ENCODE measurements around the gene GPR148.

The GPR148 gene

GRCh38 chr2:130762031-130762909, 33.4 kb downstream of the GPR148 start:
- TF ChIP-seq CTCF (conservative IDR thresholded peaks at IDR 0.05; ENCODE audit: low read length) (no peak), EZH2phosphoT487 (IDR thresholded peaks at IDR 0.05; ENCODE audit: borderline replicate concordance) (no peak)
- no peaks in the 10 kb centered on the region; the same call in 1 of the 2 replicates for H3K9me3 ChIP-seq (ENCODE audit: insufficient read depth, low read depth, low read length)
- no peak overlapping the region for H3K4me2 ChIP-seq (ENCODE audit: low read depth, low read length, poor library complexity, severe bottlenecking)
- H4K20me1 ChIP-seq (ENCODE audit: insufficient read depth, low read length, poor library complexity, severe bottlenecking), result no peaks in the 10 kb centered on the region
- no peaks in the 10 kb centered on the region for H3K79me2 ChIP-seq (ENCODE audit: insufficient read depth, low read length)
- no peaks in the 10 kb centered on the region for H3K4me1 ChIP-seq (ENCODE audit: insufficient read depth, low read length, poor library complexity, severe bottlenecking)
- H3K9me2 ChIP-seq (replicated peaks; ENCODE audit: low read depth, low read length), result no peaks in the 10 kb centered on the region
- no peak overlapping the region for H2AFZ ChIP-seq (ENCODE audit: low read length)
- no peak overlapping the region for H3K9ac ChIP-seq (ENCODE audit: low read depth, low read length, poor library complexity, severe bottlenecking)
- H3K27me3 ChIP-seq (ENCODE audit: insufficient read depth, low read length, poor library complexity, severe bottlenecking), result no peaks in the 10 kb centered on the region
- H3K4me3 ChIP-seq (ENCODE audit: low read length, poor library complexity, severe bottlenecking), result no peak overlapping the region
- no peaks in the 10 kb centered on the region for H3K36me3 ChIP-seq (ENCODE audit: insufficient read depth, low read length)
- H3F3A ChIP-seq (ENCODE audit: low read depth), result no peaks in the 10 kb centered on the region

- H3K36me3 ChIP-seq (ENCODE audit: insufficient read depth, low read length), result no peaks in the 10 kb centered on the region
- H3K4me2 ChIP-seq (ENCODE audit: low read depth, low read length, poor library complexity, severe bottlenecking), result no peak overlapping the region
- no peak for TF ChIP-seq EZH2phosphoT487 (IDR thresholded peaks at IDR 0.05; ENCODE audit: borderline replicate concordance)
- no peaks in the 10 kb centered on the region for H4K20me1 ChIP-seq (ENCODE audit: insufficient read depth, low read length, poor library complexity, severe bottlenecking)
- H3K79me2 ChIP-seq (ENCODE audit: insufficient read depth, low read length), result no peaks in the 10 kb centered on the region
- no peak overlapping the region for H2AFZ ChIP-seq (ENCODE audit: low read length)
- no peak overlapping the region for H3K9ac ChIP-seq (ENCODE audit: low read depth, low read length, poor library complexity, severe bottlenecking)
- H3K9me3 ChIP-seq (ENCODE audit: insufficient read depth, low read depth, low read length), result no peaks in the 10 kb centered on the region; the same call in 1 of the 2 replicates
- H3F3A ChIP-seq (ENCODE audit: low read depth), result no peaks in the 10 kb centered on the region
- H3K9me2 ChIP-seq (replicated peaks; ENCODE audit: low read depth, low read length), result no peaks in the 10 kb centered on the region
- no peaks in the 10 kb centered on the region for H3K4me1 ChIP-seq (ENCODE audit: insufficient read depth, low read length, poor library complexity, severe bottlenecking)
- no peak overlapping the region for H3K4me3 ChIP-seq (ENCODE audit: low read length, poor library complexity, severe bottlenecking)
- H3K27me3 ChIP-seq (ENCODE audit: insufficient read depth, low read length, poor library complexity, severe bottlenecking), result no peaks in the 10 kb centered on the region
Observed at GRCh38 chr2:130762910-130763385, 34.1 kb downstream of the GPR148 start.

- Histone ChIP-seq H3K36me3 (ENCODE audit: insufficient read depth, low read length) (no peaks in the 10 kb centered on the region), H3K4me1 (ENCODE audit: insufficient read depth, low read length, poor library complexity, severe bottlenecking) (no peaks in the 10 kb centered on the region), H3K9ac (ENCODE audit: low read depth, low read length, poor library complexity, severe bottlenecking) (no peak overlapping the region), H3K9me3 (ENCODE audit: insufficient read depth, low read depth, low read length) (no peaks in the 10 kb centered on the region; the same call in 1 of the 2 replicates), H2AFZ (ENCODE audit: low read length) (no peak overlapping the region), H3F3A (ENCODE audit: low read depth) (no peaks in the 10 kb centered on the region), H3K27me3 (ENCODE audit: insufficient read depth, low read length, poor library complexity, severe bottlenecking) (no peaks in the 10 kb centered on the region), H3K4me2 (ENCODE audit: low read depth, low read length, poor library complexity, severe bottlenecking) (no peak overlapping the region), H3K79me2 (ENCODE audit: insufficient read depth, low read length) (no peaks in the 10 kb centered on the region), H4K20me1 (ENCODE audit: insufficient read depth, low read length, poor library complexity, severe bottlenecking) (no peaks in the 10 kb centered on the region), H3K9me2 (replicated peaks; ENCODE audit: low read depth, low read length) (no peaks in the 10 kb centered on the region), H3K4me3 (ENCODE audit: low read length, poor library complexity, severe bottlenecking) (no peak overlapping the region)
- TF ChIP-seq CTCF (conservative IDR thresholded peaks at IDR 0.05; ENCODE audit: low read length) (no peak), EZH2phosphoT487 (IDR thresholded peaks at IDR 0.05; ENCODE audit: borderline replicate concordance) (no peak)
Observed at GRCh38 chr2:130763405-130763804, 34.5 kb downstream of the GPR148 start.

Measured in Loucy (cell line).